Measurements from ENCODE around the gene C3orf49. TPM values are rescaled to one million over a fixed set of nuclear protein-coding genes. Genes with fewer than 3 reads are reported as not detected.

C3orf49 gene
- total RNA-seq, 1 experiment from 2014 or later = 31.1 TPM

DNA sequence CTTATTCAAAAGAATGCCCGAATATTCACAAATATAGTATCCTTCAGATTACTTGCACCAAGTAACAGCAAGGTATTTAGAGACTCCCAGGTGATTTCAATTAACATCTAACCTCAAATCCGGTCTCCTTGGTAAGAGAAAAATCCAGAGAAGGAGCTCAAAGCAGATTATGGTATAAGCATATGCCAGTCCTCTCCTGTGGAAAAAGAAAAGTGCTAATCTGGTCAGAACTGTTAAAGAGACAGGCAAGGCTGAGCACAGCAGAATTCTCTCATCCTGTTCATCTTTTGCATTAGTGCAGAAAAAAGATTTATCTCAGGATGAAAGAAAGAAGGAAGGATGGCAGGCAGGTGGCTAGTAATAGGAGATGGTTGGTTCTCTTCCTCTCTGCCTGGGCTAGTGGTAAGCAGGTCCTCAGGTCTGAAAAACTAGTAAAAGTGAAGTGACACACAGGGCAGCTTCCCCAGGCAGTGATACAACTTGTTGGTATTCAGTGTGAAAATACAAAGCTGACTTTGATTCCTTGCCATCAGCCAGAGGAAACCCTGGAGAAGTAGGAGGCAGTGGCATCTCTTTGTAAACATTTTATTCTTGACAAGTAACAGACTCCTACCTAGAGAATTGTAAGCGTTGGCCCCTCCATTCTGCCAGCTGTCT is 58.8 kb downstream of the C3orf49 start:
- DNase-seq (ENCODE audit: extremely low read depth, low read depth) = no peak

DNA sequence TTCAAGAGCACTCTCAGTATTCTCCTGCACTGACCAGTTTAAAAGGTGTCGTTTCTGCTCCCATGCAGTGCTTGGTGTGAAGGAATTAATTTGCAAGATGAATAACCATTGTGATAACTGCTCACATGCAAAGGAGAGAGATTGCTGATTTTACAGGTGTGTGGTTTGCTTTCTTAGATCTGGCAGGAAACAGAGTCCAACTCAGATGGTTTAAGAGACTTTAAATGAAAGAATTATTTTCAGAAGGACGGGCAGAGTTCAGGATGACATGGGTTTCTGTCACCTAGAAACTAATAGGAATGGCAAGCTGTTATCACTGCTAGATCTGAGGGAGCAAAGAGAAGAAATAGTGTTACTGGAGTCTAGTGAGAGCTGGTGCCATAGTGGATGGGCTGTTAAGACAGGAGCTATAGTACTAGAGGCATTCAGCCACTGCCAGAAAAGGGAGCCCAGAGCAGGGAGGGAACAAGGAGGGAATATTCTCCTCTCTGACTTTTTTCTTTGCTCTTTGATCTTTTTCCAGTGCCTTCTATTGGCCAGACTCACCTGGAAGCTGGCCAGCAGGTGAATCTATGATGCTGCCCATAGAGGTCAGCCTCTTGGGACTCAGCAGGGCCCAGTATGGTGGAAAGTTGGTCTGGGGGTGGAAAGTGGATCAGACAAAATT is 59.4 kb downstream of the C3orf49 start:
- DNase-seq (ENCODE audit: extremely low read depth, low read depth) = no peak

GRCh38 chr3:63880653-63881052 is 61.6 kb downstream of the C3orf49 start:
- no peak for DNase-seq (ENCODE audit: extremely low read depth, low read depth)

GRCh38 chr3:63886858-63887257 is 67.8 kb downstream of the C3orf49 start:
- no peak for DNase-seq (ENCODE audit: extremely low read depth, low read depth)

- DNase-seq (ENCODE audit: extremely low read depth, low read depth) = no peak
These were observed 72.4 kb downstream of the C3orf49 start for GRCh38 chr3:63891518-63891917.

GRCh38 chr3:63892773-63893352 is 73.8 kb downstream of the C3orf49 start:
- no peak for DNase-seq (ENCODE audit: extremely low read depth, low read depth)

GRCh38 chr3:63895422-63896189 is 76.5 kb downstream of the C3orf49 start:
- no peak for DNase-seq (ENCODE audit: extremely low read depth, low read depth)

- DNase-seq (ENCODE audit: extremely low read depth, low read depth) = no peak
These were observed 77.4 kb downstream of the C3orf49 start for GRCh38 chr3:63896332-63897030.

Other genes with a start within 250 kb of the C3orf49 start
- gene SNTN, start 166.6 kb upstream of the C3orf49 start, total RNA-seq (2014; rRNA removed; shearing (Covaris generic)) = not detected in 2 replicates
- 75.5 and 77.4 TPM in 2 replicates for gene THOC7, start 44.5 kb downstream of the C3orf49 start, total RNA-seq (2014; rRNA removed; shearing (Covaris generic))
- gene ATXN7, start 44.6 kb downstream of the C3orf49 start, total RNA-seq (2014; rRNA removed; shearing (Covaris generic)) = 15.2 and 17.5 TPM in 2 replicates
- not detected in 2 replicates for gene SCAANT1, start 93.1 kb downstream of the C3orf49 start, total RNA-seq (2014; rRNA removed; shearing (Covaris generic))
- 76.7 and 79.8 TPM in 2 replicates for gene PSMD6, start 204.2 kb downstream of the C3orf49 start, total RNA-seq (2014; rRNA removed; shearing (Covaris generic))